Sigmoid colon (tissue), 4 donors: ENCODE data around the gene SDCBP2.

Experiments
- EP300 ChIP-seq, 4 donors: sonication (generic); formaldehyde crosslinking; IDR thresholded peaks; one replicate each; pipeline ENCODE4 v1.6.1; 2017; ENCODE audit warnings: antibody characterized with exemption in 4 of 4
- TF ChIP-seq, protein P1 (sequence below), 4 experiments: fragments of 450-650 bp in 3 of 4; fragments of 200-600 bp in 1 of 4; IDR thresholded peaks; one replicate each; pipeline ENCODE4 v1.5.1; 2016 to 2019; ENCODE audit warnings: antibody characterized with exemption in 4 of 4, mild to moderate bottlenecking in 3 of 4, moderate library complexity in 2 of 4

DNA sequence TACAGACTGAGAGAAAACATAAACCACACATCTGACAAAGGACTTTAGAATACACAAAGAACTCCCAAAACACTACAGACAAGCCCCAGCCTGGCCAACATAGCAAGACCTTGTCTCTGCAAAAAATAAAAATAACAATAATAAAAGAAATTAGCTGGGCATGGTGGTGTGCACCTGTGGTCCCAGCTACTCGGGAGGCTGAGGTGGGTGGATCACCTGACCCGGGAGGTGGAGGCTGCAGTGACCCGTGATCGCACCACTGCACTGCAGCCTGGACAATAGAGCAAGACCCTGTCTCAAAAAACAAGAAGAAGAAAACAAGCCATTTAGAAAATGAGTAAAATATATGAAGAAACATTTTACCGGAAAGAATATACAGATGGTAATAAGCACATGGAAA is 13.1 kb downstream of the SDCBP2 start:
- TF ChIP-seq, protein P1, sequence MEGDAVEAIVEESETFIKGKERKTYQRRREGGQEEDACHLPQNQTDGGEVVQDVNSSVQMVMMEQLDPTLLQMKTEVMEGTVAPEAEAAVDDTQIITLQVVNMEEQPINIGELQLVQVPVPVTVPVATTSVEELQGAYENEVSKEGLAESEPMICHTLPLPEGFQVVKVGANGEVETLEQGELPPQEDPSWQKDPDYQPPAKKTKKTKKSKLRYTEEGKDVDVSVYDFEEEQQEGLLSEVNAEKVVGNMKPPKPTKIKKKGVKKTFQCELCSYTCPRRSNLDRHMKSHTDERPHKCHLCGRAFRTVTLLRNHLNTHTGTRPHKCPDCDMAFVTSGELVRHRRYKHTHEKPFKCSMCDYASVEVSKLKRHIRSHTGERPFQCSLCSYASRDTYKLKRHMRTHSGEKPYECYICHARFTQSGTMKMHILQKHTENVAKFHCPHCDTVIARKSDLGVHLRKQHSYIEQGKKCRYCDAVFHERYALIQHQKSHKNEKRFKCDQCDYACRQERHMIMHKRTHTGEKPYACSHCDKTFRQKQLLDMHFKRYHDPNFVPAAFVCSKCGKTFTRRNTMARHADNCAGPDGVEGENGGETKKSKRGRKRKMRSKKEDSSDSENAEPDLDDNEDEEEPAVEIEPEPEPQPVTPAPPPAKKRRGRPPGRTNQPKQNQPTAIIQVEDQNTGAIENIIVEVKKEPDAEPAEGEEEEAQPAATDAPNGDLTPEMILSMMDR (IDR thresholded peaks at IDR 0.05), result no peak
- no peak for TF ChIP-seq EP300 (IDR thresholded peaks at IDR 0.05)
